ENCODE measurements around the gene DOK5. TPM values are rescaled to one million over a fixed set of nuclear protein-coding genes. Genes with fewer than 3 reads are reported as not detected.

DOK5 gene
- total and polyA plus RNA-seq, 9 donors = 15.9 to 33.3 (median 21.7) TPM

GRCh38 chr20:54566031-54566688 lies 90.8 kb downstream of the DOK5 start:
- no peak for DNase-seq
- Histone ChIP-seq H3K4me1 (ENCODE audit: control insufficient read depth, insufficient read depth, low read length) (peaks cover 1% of the 10 kb centered on the region), H3K27ac (ENCODE audit: low read length) (no peak overlapping the region), H3K36me3 (ENCODE audit: control insufficient read depth, insufficient read depth, low read length) (peaks cover 2% of the 10 kb centered on the region), H3K27me3 (ENCODE audit: control insufficient read depth, insufficient read depth, low read length) (no peaks in the 10 kb centered on the region), H3K9me3 (replicated peaks; ENCODE audit: control insufficient read depth, low read depth, low read length) (no peaks in the 10 kb centered on the region), H3K4me3 (ENCODE audit: low read length) (no peak overlapping the region)
- 71% methylated on average over 1 of the region's 5 CpGs for WGBS (ENCODE audit: insufficient coverage)

- DNase-seq = no peak
- no CpG with 5 or more reads among the region's 2 CpGs for WGBS (ENCODE audit: insufficient coverage)
Observed at GRCh38 chr20:54570561-54570960, 95.2 kb downstream of the DOK5 start.

GRCh38 chr20:54572665-54573435 lies 97.5 kb downstream of the DOK5 start:
- WGBS (ENCODE audit: insufficient coverage) = 81% methylated on average over 3 of the region's 8 CpGs
- DNase-seq = no peak
- Histone ChIP-seq H3K4me3 (ENCODE audit: low read length) (no peak overlapping the region), H3K4me1 (ENCODE audit: control insufficient read depth, insufficient read depth, low read length) (peaks cover 4% of the 10 kb centered on the region), H3K27ac (ENCODE audit: low read length) (no peak overlapping the region), H3K9me3 (replicated peaks; ENCODE audit: control insufficient read depth, low read depth, low read length) (no peaks in the 10 kb centered on the region), H3K36me3 (ENCODE audit: control insufficient read depth, insufficient read depth, low read length) (no peaks in the 10 kb centered on the region), H3K27me3 (ENCODE audit: control insufficient read depth, insufficient read depth, low read length) (no peaks in the 10 kb centered on the region)

More at GRCh38 chr20:54570561-54570960, 95.2 kb downstream of the DOK5 start:
- H3K4me1 ChIP-seq (ENCODE audit: control insufficient read depth, insufficient read depth, low read length) = peaks cover 4% of the 10 kb centered on the region
- H3K27me3 ChIP-seq (ENCODE audit: control insufficient read depth, insufficient read depth, low read length) = no peaks in the 10 kb centered on the region
- no peak overlapping the region for H3K27ac ChIP-seq (ENCODE audit: low read length)
- no peaks in the 10 kb centered on the region for H3K36me3 ChIP-seq (ENCODE audit: control insufficient read depth, insufficient read depth, low read length)
- H3K9me3 ChIP-seq (replicated peaks; ENCODE audit: control insufficient read depth, low read depth, low read length) = no peaks in the 10 kb centered on the region
- H3K4me3 ChIP-seq (ENCODE audit: low read length) = no peak overlapping the region

GRCh38 chr20:54573838-54574237 lies 98.4 kb downstream of the DOK5 start:
- H3K27ac ChIP-seq (ENCODE audit: low read length) = no peak overlapping the region
- no peaks in the 10 kb centered on the region for H3K9me3 ChIP-seq (replicated peaks; ENCODE audit: control insufficient read depth, low read depth, low read length)
- H3K36me3 ChIP-seq (ENCODE audit: control insufficient read depth, insufficient read depth, low read length) = no peaks in the 10 kb centered on the region
- no CpG with 5 or more reads among the region's 6 CpGs for WGBS (ENCODE audit: insufficient coverage)
- DNase-seq = no peak
- H3K4me3 ChIP-seq (ENCODE audit: low read length) = no peak overlapping the region
- H3K4me1 ChIP-seq (ENCODE audit: control insufficient read depth, insufficient read depth, low read length) = peaks cover 4% of the 10 kb centered on the region
- no peaks in the 10 kb centered on the region for H3K27me3 ChIP-seq (ENCODE audit: control insufficient read depth, insufficient read depth, low read length)

- no peak overlapping the region for H3K4me3 ChIP-seq (ENCODE audit: low read length)
- no peak for DNase-seq
- WGBS (ENCODE audit: insufficient coverage) = 100% methylated on average over 1 of the region's 6 CpGs
- H3K27ac ChIP-seq (ENCODE audit: low read length) = no peak overlapping the region
- no peaks in the 10 kb centered on the region for H3K4me1 ChIP-seq (ENCODE audit: control insufficient read depth, insufficient read depth, low read length)
- H3K9me3 ChIP-seq (replicated peaks; ENCODE audit: control insufficient read depth, low read depth, low read length) = no peaks in the 10 kb centered on the region
- no peaks in the 10 kb centered on the region for H3K36me3 ChIP-seq (ENCODE audit: control insufficient read depth, insufficient read depth, low read length)
- no peaks in the 10 kb centered on the region for H3K27me3 ChIP-seq (ENCODE audit: control insufficient read depth, insufficient read depth, low read length)
Observed at GRCh38 chr20:54576518-54576917, 101.1 kb downstream of the DOK5 start.

GRCh38 chr20:54577637-54578036 lies 102.2 kb downstream of the DOK5 start:
- Histone ChIP-seq H3K9me3 (replicated peaks; ENCODE audit: control insufficient read depth, low read depth, low read length) (no peaks in the 10 kb centered on the region), H3K36me3 (ENCODE audit: control insufficient read depth, insufficient read depth, low read length) (no peaks in the 10 kb centered on the region), H3K27ac (ENCODE audit: low read length) (no peak overlapping the region), H3K4me1 (ENCODE audit: control insufficient read depth, insufficient read depth, low read length) (no peaks in the 10 kb centered on the region), H3K27me3 (ENCODE audit: control insufficient read depth, insufficient read depth, low read length) (no peaks in the 10 kb centered on the region), H3K4me3 (ENCODE audit: low read length) (no peak overlapping the region)
- no peak for DNase-seq

- Histone ChIP-seq H3K9me3 (replicated peaks; ENCODE audit: control insufficient read depth, low read depth, low read length) (no peaks in the 10 kb centered on the region), H3K36me3 (ENCODE audit: control insufficient read depth, insufficient read depth, low read length) (no peaks in the 10 kb centered on the region), H3K27me3 (ENCODE audit: control insufficient read depth, insufficient read depth, low read length) (no peaks in the 10 kb centered on the region), H3K4me1 (ENCODE audit: control insufficient read depth, insufficient read depth, low read length) (no peaks in the 10 kb centered on the region), H3K27ac (ENCODE audit: low read length) (no peak overlapping the region), H3K4me3 (ENCODE audit: low read length) (no peak overlapping the region)
- no peak for DNase-seq
- 67% methylated on average over 1 of the region's 3 CpGs for WGBS (ENCODE audit: insufficient coverage)
Observed at GRCh38 chr20:54585217-54585616, 109.8 kb downstream of the DOK5 start.

GRCh38 chr20:54587408-54587807 lies 112.0 kb downstream of the DOK5 start:
- Histone ChIP-seq H3K27ac (ENCODE audit: low read length) (no peak overlapping the region), H3K27me3 (ENCODE audit: control insufficient read depth, insufficient read depth, low read length) (no peaks in the 10 kb centered on the region), H3K36me3 (ENCODE audit: control insufficient read depth, insufficient read depth, low read length) (no peaks in the 10 kb centered on the region), H3K4me1 (ENCODE audit: control insufficient read depth, insufficient read depth, low read length) (no peaks in the 10 kb centered on the region), H3K4me3 (ENCODE audit: low read length) (no peak overlapping the region), H3K9me3 (replicated peaks; ENCODE audit: control insufficient read depth, low read depth, low read length) (no peaks in the 10 kb centered on the region)
- WGBS (ENCODE audit: insufficient coverage) = 77% methylated on average over 2 of the region's 6 CpGs
- DNase-seq = no peak

GRCh38 chr20:54589402-54590030 lies 114.1 kb downstream of the DOK5 start:
- no peak for DNase-seq
- no peaks in the 10 kb centered on the region for H3K36me3 ChIP-seq (ENCODE audit: control insufficient read depth, insufficient read depth, low read length)
- no peak overlapping the region for H3K4me3 ChIP-seq (ENCODE audit: low read length)
- no peaks in the 10 kb centered on the region for H3K9me3 ChIP-seq (replicated peaks; ENCODE audit: control insufficient read depth, low read depth, low read length)
- H3K4me1 ChIP-seq (ENCODE audit: control insufficient read depth, insufficient read depth, low read length) = no peaks in the 10 kb centered on the region
- no CpG with 5 or more reads among the region's 4 CpGs for WGBS (ENCODE audit: insufficient coverage)
- H3K27me3 ChIP-seq (ENCODE audit: control insufficient read depth, insufficient read depth, low read length) = no peaks in the 10 kb centered on the region
- H3K27ac ChIP-seq (ENCODE audit: low read length) = no peak overlapping the region

- H3K4me3 ChIP-seq (ENCODE audit: low read length) = no peak overlapping the region
- no peaks in the 10 kb centered on the region for H3K27me3 ChIP-seq (ENCODE audit: control insufficient read depth, insufficient read depth, low read length)
- H3K9me3 ChIP-seq (replicated peaks; ENCODE audit: control insufficient read depth, low read depth, low read length) = no peaks in the 10 kb centered on the region
- H3K27ac ChIP-seq (ENCODE audit: low read length) = no peak overlapping the region
- no peak for DNase-seq
- H3K36me3 ChIP-seq (ENCODE audit: control insufficient read depth, insufficient read depth, low read length) = no peaks in the 10 kb centered on the region
- H3K4me1 ChIP-seq (ENCODE audit: control insufficient read depth, insufficient read depth, low read length) = no peaks in the 10 kb centered on the region
Observed at GRCh38 chr20:54590856-54591255, 115.5 kb downstream of the DOK5 start.
